Globus pallidus (tissue), 1 donor: Measurements from ENCODE around the gene MEIS3.

Experiments
- DNase-seq: peaks from one replicate; pipeline ENCODE4 v3.0.0-alpha.2; 2015; ENCODE audit warnings: low spot score

Gene MEIS3

DNA sequence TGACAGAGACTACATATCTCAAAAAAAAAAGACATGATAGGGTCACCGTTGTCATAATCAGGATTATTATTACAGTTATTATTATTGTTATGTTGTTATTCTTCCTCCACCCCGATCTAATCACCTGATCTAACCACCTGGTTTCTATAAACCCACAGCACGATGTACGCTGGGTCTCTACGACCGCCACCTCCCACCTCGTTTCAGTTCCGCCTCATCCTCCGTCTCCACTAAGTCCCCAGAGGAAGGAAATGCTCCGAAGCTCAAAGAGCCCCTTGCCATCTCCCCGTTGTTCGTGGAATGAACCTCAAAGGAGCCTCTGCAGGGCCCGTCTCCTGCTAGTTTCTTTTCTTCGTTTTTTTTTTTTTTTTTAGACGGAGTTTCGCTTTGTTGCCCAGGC, 15.9 kb upstream of the MEIS3 start:
- no peak for DNase-seq

- DNase-seq, result no peak
These were observed 14.8 kb upstream of the MEIS3 start for GRCh38 chr19:47434088-47434487.

- DNase-seq, result no peak
These were observed 13.8 kb upstream of the MEIS3 start for GRCh38 chr19:47433121-47433520.

DNA sequence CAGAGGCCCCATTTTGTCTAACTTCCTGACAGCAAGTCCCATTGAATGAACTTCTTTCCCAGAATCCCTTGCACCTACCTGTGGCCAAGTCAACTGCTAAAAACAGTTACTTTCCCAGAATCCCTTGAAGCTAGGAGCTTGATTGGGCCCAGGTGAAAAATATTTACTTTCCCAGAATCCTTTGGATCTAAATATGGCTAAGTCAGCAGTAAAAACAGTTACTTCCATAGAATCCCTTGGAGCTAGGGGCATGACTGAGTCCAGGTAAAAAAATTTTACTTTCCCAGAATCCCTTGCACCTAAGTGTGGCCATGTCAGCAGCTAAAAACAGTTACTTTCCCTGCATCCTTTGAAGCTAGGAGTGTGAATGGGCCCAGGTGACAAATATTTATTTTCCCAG, 13.2 kb upstream of the MEIS3 start:
- DNase-seq, result no peak

DNA sequence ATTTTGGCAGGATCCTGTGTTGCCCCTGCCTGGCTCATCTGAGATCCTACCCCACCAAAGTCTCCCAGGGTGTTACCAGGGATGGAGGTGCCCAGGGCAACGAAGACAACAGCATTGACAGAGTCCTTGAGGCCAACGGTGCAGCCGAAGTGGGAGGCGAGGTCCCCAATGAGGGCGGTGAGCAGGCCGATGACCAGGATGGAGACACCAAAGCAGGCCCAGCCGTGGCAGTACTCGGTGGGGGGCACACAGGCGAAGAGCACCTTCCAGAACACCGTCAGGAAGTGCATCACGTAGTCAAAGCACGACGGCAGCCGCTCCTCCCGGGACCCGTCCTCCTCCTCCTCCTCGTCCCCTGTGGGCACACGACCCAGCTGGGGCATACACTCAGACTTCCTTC, 12.8 kb upstream of the MEIS3 start:
- no peak for DNase-seq

- DNase-seq, result no peak
These were observed 10.9 kb upstream of the MEIS3 start for GRCh38 chr19:47430041-47430802.

GRCh38 chr19:47429140-47429793, 9.9 kb upstream of the MEIS3 start:
- DNase-seq, result no peak

DNA sequence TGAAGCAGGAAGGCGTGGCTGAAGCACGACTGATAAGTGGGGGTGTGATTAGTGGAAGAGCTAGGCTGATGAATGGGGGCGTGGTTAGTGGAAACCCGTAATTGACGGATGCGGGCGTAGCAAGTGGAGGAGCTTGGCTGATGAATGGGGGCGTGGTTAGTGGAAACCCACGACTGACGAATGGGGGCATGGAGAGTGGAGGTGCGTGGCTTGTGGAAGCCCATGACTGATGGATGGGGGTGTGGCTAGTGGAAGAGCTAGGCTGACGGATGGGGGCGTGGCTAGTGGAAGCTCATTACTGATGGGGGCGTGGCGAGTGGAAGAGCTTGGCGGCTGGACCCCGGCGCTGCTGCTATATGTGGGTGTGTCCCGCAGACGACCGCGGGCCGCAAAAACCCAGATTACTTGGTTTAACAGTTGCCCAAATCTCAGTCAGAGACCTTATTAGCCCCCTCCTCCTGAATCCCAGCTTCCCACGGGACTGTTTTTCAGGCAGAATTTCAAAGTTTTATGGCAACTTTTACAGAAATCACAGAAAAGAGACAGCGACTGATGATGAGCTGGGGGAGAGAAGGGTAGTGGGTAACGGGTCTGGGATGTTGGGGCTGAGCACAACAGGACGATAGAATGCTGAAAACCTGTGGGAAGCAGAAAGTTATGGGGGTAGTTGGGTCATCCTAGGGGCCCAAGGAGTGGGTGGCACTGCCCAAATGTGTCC, 9.0 kb upstream of the MEIS3 start:
- DNase-seq, result peak; percentile 85

- peak; percentile 14 for DNase-seq
These were observed 8.2 kb upstream of the MEIS3 start for GRCh38 chr19:47427241-47428176.

GRCh38 chr19:47423203-47423882, 4.0 kb upstream of the MEIS3 start:
- DNase-seq, result no peak

DNA sequence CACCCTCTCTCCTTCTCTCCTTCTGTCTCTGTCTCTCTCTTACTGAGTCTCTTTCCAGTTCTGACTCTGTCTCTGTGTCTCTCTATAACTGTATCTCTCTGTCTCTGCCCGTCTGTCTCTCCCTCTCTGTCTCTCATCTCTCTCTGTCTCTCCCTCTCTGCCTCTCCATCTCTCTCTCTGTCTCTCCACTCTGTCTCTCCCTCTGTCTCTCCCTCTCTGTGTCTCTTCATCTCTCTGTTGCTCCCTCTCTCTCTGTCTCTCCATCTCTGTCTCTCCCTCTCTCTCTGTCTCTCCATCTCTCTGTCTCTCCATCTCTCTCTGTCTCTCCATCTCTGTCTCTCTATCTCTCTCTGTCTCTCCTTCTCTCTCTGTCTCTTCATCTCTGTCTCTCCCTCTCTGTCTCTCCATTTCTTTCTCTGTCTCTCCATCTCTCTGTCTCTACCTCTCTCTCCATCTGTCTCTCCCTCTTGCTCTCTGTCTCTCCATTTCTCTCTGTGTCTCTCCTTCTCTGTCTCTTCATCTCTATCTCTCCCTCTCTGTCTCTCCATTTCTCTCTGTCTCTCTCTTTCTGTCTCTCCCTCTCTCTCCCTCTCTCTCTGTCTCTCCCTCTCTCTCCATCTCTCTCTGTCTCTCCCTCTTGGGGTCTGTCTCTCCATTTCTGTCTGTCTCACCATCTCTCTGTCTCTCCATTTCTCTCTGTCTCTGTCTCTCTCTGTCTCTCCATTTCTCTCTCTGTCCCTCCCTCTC, 3.3 kb upstream of the MEIS3 start:
- no peak for DNase-seq

GRCh38 chr19:47421844-47422395, 2.6 kb upstream of the MEIS3 start:
- no peak for DNase-seq

DNA sequence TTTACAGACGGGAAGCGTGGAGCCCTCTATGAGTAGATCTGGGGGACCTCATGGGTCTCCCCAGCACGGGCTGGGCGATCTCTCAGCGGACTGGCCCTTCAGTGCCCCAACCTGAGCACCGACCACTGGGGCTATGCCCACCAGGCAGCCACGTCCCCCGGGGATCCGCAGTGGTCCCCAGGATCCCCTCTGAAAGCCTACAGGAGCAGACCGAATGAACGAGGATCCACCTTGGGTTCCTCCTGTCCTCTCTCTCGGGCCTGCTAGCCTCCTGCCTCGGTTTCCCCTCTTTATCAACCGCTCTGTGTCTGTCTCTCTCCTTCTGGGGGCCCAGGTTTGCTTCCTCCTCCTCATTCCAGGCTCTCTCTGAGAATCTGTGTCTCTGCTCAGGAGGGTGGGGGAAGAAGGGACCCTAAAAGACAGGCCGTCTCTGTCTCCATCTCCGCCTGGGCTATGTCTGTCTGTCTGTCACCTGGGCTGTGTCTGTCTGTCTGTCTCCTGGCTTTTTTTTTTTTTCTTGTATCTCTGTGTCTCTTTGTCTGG, 2.0 kb upstream of the MEIS3 start:
- no peak for DNase-seq

- no peak for DNase-seq
These were observed 462 bp upstream of the MEIS3 start for GRCh38 chr19:47419789-47420188.

- no peak for DNase-seq
These were observed 666 bp downstream of the MEIS3 start for GRCh38 chr19:47418692-47419029.

- DNase-seq, result no peak
These were observed 1.3 kb downstream of the MEIS3 start for GRCh38 chr19:47417746-47418691.

- DNase-seq, result no peak
These were observed 2.1 kb downstream of the MEIS3 start for GRCh38 chr19:47417107-47417745.

DNA sequence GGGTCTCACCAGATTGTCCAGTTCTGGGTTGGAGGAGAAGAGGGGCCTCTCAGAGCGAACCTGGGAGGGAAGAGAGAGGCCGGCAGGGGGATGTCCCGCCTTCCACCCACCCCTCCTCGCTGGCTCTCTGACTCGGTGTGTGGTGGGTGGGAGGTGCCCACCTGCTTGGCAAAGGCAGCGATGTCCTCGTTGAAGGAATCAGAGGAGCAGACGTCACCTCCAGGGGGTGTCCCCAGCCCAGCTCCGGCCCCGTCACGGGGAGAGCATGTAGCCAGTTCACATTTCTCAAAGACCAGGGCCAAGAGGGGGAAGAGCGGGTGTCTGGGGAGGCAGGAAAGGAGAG, 2.7 kb downstream of the MEIS3 start:
- no peak for DNase-seq
